Cerebellar cortex (tissue), 1 donor: ENCODE measurements around the gene ZNF543.
"Not testable (repeated sequence)": the region's sequence is repeated elsewhere in the genome, so short reads cannot be mapped to it uniquely, and the experiment has no call there.

Experiments
- DNase-seq: peaks from one replicate; pipeline ENCODE4 v3.0.0-alpha.2; 2015; ENCODE audit warnings: low spot score

The ZNF543 gene

GRCh38 chr19:57321116-57321515, 844 bp downstream of the ZNF543 start:
- no peak for DNase-seq

DNA sequence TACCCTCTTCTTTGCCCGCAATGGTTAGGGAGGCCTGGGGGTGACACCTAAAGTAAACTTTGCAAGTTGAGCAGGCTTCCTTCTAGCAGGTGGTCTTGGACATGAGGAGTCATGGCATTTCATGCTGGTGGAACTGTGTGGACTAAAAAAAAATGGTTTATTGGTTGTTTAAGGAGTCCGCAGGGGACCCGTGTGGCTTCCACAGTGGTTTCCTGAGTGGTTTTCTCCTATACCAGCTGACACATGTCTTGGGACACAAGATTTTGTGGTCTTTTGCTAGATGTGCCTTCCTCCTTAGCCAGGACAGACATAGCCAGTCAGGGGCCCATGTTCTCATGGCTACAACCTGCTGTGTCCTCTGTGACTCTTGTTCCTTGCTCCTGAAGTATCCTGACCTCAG, 1.5 kb downstream of the ZNF543 start:
- DNase-seq: no peak

GRCh38 chr19:57324992-57325391, 4.7 kb downstream of the ZNF543 start:
- no peak for DNase-seq

DNA sequence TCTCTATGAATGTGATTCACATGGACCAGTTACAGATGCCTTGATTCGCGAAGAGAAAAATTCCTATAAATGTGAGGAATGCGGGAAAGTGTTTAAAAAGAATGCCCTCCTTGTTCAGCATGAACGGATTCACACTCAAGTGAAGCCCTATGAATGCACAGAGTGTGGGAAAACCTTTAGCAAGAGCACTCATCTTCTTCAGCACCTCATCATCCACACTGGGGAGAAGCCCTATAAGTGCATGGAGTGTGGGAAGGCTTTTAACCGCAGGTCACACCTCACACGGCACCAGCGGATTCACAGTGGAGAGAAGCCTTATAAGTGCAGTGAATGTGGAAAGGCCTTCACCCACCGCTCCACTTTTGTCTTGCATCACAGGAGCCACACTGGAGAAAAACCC, 7.7 kb downstream of the ZNF543 start:
- DNase-seq: no peak

DNA sequence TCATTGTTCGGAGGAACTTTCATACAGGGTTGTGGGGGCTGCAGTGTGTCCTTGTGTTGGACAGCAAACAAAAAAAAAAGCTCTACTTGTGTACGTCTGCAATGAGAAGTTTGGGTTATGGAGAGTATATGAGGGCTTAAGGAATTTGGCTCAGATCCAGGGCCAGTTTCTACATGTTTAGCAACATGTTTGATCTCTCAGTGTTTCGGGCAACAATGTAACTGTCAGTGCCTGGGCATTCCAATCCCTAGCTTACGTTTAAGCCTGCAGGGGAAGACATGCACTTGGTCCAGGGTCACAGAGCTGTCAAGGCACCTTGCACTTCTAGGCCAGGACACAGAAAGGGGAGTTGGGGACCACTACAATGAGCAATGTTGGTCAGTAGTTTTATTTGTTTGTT, 13.9 kb downstream of the ZNF543 start:
- DNase-seq: no peak

DNA sequence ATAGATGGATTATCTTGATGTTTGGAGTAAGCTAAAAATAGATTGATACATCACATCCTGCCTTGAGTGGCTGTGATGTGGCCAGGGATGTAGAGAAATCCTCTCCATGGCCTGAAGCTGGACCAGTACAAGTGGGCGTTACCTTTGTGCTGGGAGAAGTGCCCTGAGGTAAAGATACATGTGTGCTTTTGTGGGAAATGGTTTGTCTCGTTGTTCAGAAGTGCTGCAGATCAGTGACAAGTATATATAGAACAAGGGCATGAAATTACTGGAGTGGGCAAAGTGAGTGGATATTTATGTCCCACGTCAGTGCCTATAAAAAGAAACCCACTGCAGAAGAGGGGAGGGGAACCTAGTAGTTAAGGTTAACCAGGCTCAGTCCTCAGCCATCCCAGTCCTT, 18.6 kb downstream of the ZNF543 start:
- no peak for DNase-seq

- DNase-seq: no peak
Observed at GRCh38 chr19:57342582-57342981, 22.3 kb downstream of the ZNF543 start.

GRCh38 chr19:57348136-57348535, 27.9 kb downstream of the ZNF543 start:
- no peak for DNase-seq

DNA sequence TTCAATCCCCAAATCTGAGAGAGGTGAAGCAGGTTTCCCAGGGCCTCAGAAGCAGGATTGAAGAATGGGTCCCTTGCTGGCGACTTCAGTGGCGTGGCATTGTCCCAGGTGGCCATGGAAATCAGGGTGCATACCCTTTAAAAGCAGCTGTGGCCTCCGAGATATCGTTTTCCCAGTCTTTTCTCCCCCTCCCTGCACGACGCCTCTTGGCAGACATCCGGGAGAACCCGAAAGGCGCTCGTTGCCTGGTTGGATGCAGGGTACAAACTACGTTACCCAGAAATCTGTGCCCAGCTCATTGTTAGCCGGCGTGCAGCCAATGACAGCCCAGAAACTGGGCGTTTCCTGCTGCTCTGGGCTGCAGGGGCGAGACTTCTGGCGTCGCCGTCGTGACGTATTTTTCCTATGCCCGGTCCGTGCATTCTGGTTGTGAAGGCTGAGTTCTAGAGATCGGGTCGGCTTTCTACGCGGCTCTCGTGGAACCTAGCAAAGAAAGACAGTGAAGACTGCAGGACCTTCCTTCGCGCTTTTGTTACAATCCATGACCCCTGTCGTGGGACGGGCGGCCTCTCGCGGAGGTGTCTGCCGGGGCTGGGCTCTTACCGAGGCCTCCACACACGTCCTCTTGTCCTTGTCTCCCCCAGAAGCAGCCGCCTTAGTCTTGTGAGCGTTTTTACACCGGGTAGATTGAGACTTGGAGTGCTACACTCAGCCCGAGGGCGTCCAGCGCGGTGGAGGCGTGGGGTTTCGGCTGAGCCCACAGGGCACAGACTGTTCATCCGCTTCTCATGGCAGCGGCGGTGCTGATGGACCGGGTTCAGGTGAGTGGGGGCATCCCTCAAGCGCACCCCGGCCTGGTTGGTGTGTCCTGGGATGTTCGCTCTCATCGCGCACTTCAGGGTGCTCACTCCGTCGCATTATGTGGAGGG, 30.9 kb downstream of the ZNF543 start, which contains the start of gene ZNF304:
Gene ZNF304 (plus strand): TSS at position 395 of the 929 bp plus-strand sequence. CDS start 394 bp downstream, at position 789.
- DNase-seq: peak; percentile 99

GRCh38 chr19:57351867-57352266, 31.6 kb downstream of the ZNF543 start:
- DNase-seq: no peak

GRCh38 chr19:57355916-57356315, 35.6 kb downstream of the ZNF543 start:
- DNase-seq: no peak

GRCh38 chr19:57357406-57357805, 37.1 kb downstream of the ZNF543 start:
- DNase-seq: no peak

DNA sequence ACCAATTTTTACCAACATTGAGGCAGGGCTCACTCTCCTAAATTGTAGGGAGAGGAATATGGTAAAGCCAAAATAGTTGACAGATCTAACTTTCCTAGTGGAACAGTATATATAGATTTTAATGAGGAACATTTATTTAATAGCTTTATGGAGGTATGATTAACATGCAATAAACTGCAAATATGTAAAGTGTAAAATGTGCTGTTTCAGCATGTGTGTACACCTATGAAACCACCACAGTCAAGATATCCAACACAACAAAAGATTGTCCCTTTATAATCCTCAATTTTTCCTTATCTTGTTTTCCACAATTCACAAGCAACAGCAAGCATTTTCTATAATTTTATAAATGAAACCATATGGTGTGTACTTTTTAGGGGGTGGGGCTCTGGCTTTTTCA, 39.0 kb downstream of the ZNF543 start:
- DNase-seq: no peak

- DNase-seq: no peak
Observed at GRCh38 chr19:57362419-57362818, 42.1 kb downstream of the ZNF543 start.

DNA sequence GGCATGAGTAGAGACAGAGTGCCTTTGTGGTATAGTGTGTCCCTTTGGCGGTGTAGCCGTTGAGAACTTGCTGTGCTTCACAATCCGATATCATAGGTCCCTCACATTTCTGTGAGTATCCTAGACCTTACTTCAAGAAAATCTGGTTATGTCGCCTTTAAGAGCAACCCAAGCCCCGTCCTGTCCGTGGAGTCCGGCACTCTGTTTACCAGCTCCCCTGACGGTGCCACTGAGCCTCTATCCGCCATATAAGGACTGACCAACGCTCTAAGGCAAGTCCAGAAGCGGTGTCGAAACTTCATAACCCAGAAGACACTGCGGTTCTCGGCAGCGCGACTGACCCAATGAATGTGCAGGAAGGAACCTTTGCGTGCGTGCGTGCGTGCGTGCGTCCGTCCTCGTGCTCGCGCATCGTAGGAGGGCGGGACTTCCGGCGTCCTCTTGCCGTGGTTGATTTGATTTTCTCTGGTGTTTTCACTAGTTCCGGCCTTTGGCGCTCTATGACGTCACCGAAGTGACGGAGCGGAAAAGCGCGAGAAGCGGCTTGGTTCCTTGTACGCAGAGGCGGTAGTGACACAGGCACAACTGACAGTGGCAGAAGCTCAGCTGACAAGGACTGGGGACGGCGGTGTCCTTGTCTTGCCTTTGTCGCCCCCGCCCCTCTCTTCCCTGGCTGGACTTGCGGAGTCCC, 42.9 kb downstream of the ZNF543 start, which contains the start of the genes TRAPPC2B and ZNF547:
Gene TRAPPC2B (plus strand): TSS at position 555 of the 691 bp plus-strand sequence. CDS start 1,283 bp downstream, outside the sequence.
Gene ZNF547 (plus strand): TSS at position 555 of the 691 bp plus-strand sequence. CDS start 5,005 bp downstream, outside the sequence.
- peak; percentile 100 for DNase-seq

GRCh38 chr19:57363688-57364181, 43.5 kb downstream of the ZNF543 start:
- DNase-seq: no peak

- no peak for DNase-seq
Observed at GRCh38 chr19:57366776-57367175, 46.5 kb downstream of the ZNF543 start.

DNA sequence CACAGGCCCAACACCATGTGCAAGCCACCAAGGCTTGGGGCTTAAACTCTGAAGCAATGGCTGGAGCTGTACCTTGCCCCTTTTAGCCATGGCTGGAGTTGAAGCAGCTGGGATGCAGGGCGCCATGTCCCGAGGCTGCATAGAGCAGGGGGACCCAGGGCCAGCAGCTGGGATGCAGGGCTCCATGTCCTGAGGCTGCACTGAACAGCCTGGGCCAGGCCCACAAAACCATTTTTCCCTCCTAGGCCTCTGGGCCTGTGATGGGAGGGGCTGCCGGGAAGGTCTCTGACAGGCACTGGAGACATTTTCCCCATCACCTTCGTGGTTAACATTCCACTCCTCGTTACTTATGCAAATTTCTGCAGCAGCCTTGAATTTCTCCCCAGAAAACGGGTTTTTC, 53.9 kb downstream of the ZNF543 start:
- no peak for DNase-seq

- not testable (repeated sequence) for DNase-seq
Observed at GRCh38 chr19:57374647-57375046, 54.4 kb downstream of the ZNF543 start.

GRCh38 chr19:57376151-57376550, 55.9 kb downstream of the ZNF543 start:
- DNase-seq: no peak

DNA sequence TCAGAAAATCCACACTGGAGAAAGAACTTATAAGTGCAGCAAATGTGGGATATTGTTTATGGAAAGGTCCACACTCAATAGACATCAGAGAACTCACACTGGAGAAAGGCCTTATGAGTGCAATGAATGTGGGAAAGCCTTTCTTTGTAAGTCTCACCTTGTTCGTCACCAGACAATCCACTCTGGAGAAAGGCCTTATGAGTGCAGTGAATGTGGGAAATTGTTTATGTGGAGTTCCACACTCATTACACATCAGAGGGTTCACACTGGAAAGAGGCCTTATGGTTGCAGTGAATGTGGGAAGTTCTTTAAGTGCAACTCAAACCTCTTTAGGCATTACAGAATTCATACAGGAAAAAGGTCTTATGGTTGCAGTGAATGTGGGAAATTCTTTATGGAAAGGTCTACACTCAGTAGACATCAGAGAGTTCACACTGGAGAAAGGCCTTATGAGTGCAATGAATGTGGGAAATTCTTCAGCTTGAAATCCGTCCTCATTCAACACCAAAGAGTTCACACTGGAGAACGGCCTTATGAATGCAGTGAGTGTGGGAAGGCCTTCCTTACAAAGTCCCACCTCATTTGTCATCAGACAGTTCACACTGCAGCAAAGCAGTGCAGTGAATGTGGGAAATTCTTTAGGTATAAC, 57.4 kb downstream of the ZNF543 start:
- no peak for DNase-seq
